GM06990 (cell line): ENCODE results near the gene DMBX1.

Experiments used
- DNase-seq: peaks from one replicate; pipeline ENCODE4 v3.0.0-alpha.2; 2011; ENCODE audit not compliant: insufficient read length; ENCODE audit errors: extremely low read depth
- H3K27me3 ChIP-seq: replicated peaks from 2 replicates; pipeline ENCODE4 v1.6.0; 2011; ENCODE audit warnings: low read length; ENCODE audit not compliant: control insufficient read depth, insufficient read depth
- H3K36me3 ChIP-seq: 2 replicates; pipeline ENCODE4 v1.5.1; 2011; ENCODE audit warnings: low read length; ENCODE audit not compliant: control insufficient read depth, insufficient read depth
- H3K4me3 ChIP-seq: replicated peaks from 2 replicates; pipeline ENCODE4 v1.5.1; 2011; ENCODE audit warnings: low read depth, mild to moderate bottlenecking, control low read depth, low read length
- TF ChIP-seq, protein P1 (sequence below): IDR thresholded peaks from 2 replicates; pipeline ENCODE4 v1.5.1; 2011; ENCODE audit warnings: low read length, control low read depth, mild to moderate bottlenecking, inconsistent platforms; ENCODE audit not compliant: insufficient read depth, poor library complexity, severe bottlenecking

DMBX1 gene

DNA sequence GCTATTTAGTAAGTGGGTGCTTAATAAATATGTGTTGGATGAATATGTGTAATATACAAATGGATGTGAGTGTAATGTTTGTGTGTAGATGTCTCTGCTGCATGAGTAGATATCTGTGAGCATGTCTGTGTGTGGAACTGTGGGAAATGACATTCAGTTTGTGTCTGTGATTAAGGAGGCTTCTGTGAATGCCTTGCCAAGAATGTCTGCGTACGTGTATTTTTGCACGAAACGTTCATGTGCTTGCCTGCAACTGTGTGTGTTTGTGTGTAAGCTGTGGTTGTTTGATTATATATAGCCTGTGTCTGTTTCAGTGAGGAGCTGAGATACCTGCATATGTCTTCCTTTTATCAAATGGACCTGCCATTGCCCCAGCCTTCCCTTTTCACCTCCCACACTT is 13.8 kb downstream of the DMBX1 start:
- TF ChIP-seq, protein P1, sequence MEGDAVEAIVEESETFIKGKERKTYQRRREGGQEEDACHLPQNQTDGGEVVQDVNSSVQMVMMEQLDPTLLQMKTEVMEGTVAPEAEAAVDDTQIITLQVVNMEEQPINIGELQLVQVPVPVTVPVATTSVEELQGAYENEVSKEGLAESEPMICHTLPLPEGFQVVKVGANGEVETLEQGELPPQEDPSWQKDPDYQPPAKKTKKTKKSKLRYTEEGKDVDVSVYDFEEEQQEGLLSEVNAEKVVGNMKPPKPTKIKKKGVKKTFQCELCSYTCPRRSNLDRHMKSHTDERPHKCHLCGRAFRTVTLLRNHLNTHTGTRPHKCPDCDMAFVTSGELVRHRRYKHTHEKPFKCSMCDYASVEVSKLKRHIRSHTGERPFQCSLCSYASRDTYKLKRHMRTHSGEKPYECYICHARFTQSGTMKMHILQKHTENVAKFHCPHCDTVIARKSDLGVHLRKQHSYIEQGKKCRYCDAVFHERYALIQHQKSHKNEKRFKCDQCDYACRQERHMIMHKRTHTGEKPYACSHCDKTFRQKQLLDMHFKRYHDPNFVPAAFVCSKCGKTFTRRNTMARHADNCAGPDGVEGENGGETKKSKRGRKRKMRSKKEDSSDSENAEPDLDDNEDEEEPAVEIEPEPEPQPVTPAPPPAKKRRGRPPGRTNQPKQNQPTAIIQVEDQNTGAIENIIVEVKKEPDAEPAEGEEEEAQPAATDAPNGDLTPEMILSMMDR, result no peak

DNA sequence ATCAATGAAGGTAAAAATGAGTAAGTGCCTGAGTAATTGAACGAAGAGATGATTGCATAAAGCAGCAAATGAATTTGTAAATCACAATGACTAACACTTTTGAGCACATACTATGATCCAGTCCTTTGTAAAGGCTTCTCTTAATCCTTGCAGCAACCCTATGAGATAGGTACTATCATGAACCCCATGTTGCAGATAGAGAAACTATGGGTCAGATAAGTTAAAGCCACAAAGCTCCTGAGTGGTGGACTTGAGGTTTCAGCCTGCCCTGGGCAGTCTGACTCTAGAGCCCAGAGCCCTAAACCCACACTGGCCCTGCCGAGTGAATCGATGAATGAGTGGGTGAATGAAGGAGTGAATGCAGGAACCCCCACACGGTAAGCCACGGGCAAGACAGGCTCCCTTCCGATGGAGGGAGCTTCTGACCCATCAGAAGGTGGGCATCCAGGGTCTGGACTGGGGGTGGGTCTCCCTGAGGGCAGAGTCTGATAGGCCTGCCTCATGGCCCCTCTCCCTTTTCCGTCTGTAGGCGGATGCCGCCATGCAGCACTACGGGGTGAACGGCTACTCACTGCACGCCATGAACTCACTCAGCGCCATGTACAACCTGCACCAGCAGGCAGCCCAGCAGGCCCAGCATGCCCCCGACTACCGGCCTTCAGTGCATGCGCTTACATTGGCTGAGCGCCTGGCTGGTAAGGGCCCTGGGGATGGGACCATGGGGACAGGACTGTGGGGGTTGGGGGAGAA is 17.0 kb downstream of the DMBX1 start:
- H3K36me3 ChIP-seq, result no peaks in the 10 kb centered on the region
- no peaks in the 10 kb centered on the region for H3K27me3 ChIP-seq
- H3K4me3 ChIP-seq, result no peak overlapping the region
- DNase-seq, result no peak
- TF ChIP-seq, protein P1, result no peak

More for the DNA sequence above, 13.8 kb downstream of the DMBX1 start:
- no peaks in the 10 kb centered on the region for H3K27me3 ChIP-seq
- H3K4me3 ChIP-seq, result no peak overlapping the region
- no peaks in the 10 kb centered on the region for H3K36me3 ChIP-seq
- no peak for DNase-seq

DNA sequence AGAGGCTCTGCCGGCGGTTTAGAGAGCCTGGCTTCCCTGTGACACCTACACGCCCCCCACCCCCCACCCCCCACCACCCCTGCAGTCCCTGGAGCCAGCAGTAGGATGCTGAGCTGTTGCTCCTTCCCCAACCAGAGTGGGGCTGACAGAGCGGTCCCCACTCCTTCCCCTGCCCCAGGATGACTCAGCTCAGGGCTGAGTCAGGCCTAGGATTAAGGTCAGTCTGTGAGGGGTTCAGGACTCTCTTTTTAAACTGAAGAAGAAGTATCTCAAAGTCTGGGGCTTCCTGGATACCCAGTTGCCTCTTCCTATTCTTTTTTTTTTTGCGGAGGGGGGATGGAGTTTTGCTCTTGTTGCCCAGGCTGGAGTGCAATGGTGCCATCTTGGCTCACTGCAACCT is 19.1 kb downstream of the DMBX1 start:
- Histone ChIP-seq H3K27me3 (no peaks in the 10 kb centered on the region), H3K4me3 (no peak overlapping the region), H3K36me3 (no peaks in the 10 kb centered on the region)
- TF ChIP-seq, protein P1, result no peak
- DNase-seq, result no peak

DNA sequence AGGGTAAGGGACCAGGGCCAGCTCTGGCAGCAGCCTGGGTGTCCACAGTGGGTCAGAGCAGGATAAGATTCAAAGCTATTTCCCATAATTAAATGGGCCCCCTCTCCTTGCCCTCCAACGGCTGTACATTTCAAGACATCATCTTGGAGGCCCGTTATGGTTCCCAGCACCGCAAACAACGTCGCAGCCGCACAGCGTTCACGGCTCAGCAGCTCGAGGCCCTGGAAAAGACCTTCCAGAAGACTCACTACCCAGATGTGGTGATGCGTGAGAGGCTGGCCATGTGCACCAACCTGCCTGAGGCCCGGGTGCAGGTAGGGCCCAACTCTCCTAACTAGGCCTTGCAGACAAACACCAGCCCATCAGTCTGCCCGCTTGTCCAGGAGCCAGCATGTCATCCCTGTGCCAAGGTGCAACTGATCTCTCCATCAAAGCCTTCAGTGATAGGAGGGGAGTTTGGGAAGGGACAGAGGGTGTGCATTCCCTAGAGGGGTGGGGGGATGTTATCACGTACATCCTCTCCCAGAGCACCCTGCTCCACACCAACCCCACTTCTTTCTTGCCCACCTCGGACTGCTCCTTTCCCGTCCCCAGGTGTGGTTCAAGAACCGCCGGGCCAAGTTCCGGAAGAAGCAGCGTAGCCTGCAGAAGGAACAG is 20.8 kb downstream of the DMBX1 start:
- TF ChIP-seq, protein P1, result no peak
- Histone ChIP-seq H3K4me3 (no peak overlapping the region), H3K27me3 (no peaks in the 10 kb centered on the region; the same call in 1 of the 2 replicates)

DNA sequence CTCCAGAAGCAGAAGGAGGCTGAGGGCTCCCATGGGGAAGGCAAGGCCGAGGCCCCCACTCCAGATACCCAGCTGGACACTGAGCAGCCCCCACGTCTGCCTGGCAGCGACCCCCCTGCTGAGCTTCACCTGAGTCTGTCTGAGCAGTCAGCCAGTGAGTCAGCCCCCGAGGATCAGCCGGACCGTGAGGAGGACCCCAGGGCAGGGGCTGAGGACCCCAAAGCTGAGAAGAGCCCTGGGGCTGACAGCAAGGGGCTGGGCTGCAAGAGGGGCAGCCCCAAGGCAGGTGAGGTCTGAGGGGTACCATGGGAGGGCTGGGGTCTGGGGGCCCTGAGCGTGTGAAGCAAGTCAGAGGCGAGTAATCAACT is 21.3 kb downstream of the DMBX1 start:
- no peak for DNase-seq

More for the DNA sequence above, 20.8 kb downstream of the DMBX1 start:
- H3K36me3 ChIP-seq, result no peaks in the 10 kb centered on the region
- DNase-seq, result no peak

More for the DNA sequence above, 21.3 kb downstream of the DMBX1 start:
- H3K4me3 ChIP-seq, result no peak overlapping the region
- no peaks in the 10 kb centered on the region for H3K36me3 ChIP-seq
- TF ChIP-seq, protein P1, result no peak
- H3K27me3 ChIP-seq, result no peaks in the 10 kb centered on the region; the same call in 1 of the 2 replicates
